Right forelimb (tissue), 1 donor: ENCODE measurements around the gene DRD4.

ENCODE experiments used
- DNase-seq: peaks from one replicate; pipeline ENCODE4 v3.0.0-alpha.2; 2018

DRD4 gene

GRCh38 chr11:623349-623869 lies 13.7 kb upstream of the DRD4 start:
- DNase-seq, result no peak

DNA sequence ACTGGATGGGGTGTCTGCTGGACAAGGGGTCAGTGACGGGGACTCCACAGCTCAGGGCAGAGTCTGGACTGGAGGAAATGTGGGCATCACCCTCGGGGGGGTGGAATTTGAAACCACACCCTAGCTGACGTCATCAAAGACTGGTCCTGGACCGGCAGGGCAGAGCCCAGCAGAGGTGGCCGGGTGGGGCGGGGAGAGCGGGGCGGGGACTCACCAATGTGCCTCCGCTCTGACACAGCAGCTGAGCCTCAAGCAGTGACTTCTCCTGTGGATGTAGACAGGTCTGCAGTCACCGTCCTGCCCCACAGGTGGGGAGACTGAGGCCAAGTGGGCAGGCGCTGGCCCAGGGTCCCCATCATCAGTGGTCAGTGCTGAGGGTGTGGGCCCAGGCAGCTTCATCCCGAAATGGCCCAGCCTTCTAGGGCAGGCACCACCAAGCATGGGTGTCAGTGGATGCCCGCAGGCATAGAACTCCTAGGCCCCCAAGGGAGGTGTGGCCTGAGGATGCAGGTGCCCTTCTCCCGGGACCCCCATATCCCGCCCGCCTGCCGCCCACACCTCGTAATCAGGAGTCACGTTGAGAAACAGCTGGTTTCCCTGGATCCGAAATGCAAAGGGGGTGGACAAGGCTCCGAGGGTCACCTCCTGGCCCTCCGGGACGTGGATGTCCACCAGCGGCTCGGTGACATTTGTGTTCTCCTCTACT lies 12.9 kb upstream of the DRD4 start:
- DNase-seq, result no peak

GRCh38 chr11:624705-625635 lies 12.1 kb upstream of the DRD4 start, which contains the start of gene CDHR5:
CDHR5 (minus strand) TSS chr11:624955; CDS start chr11:624902, 53 bp downstream.
- DNase-seq, result no peak

- no peak for DNase-seq
These were observed 11.3 kb upstream of the DRD4 start for GRCh38 chr11:625636-626268.

GRCh38 chr11:626475-627307 lies 10.4 kb upstream of the DRD4 start, which contains the start of gene SCT:
SCT (minus strand) TSS chr11:627181; CDS start chr11:627143, 38 bp downstream.
- DNase-seq, result no peak

DNA sequence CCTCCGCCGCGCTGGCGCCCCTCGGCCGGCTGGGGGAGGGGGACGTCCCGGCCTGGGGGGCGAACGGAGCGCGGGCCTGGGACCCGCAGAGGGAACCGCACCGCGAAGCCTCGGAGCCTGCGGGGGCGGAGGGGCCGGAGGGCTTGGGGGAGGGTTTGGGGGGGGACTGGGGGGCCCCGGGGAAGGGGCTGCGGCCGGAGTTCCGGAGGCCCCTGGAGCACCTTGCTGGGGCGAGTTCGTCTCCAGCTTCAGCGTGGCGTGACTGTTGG lies 9.8 kb upstream of the DRD4 start:
- DNase-seq, result no peak

DNA sequence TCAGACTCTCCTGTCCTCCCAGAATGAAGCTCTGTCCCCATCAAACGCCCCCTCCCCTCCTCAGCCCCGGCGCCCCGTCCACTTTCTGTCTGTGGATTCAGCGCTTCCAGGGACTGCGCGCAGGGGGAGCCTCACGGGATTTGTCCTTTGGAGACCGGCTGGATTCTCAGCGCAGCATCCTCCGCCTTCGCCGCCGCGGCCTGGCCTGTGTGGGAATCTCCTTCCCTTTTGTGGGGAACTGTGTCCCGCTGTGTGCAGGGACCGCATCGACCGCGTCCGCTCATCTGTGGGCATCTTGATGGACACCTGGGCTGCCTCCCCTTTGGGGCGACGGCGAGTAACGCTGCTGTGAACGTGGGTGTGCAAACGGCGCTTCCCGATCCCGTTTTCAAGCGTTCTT lies 9.0 kb upstream of the DRD4 start:
- no peak for DNase-seq

DNA sequence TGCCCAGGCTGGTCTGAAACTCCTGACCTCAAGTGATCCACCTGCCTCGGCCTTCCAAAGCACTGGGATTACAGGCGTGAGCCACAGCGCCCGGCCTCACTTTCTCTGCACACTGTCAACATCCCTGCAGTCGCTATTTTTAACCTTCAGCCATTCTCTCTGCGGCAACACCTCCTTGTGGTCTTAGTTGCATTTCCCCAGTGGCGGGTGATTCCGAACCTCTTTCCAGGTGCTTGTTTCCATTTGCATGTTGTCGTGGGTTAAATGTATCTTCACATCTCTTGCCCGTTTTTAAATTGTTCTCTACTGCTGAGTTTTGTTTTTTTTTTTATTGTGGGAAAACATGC lies 7.9 kb upstream of the DRD4 start:
- no peak for DNase-seq

GRCh38 chr11:630871-631270 lies 6.2 kb upstream of the DRD4 start:
- DNase-seq, result no peak

- DNase-seq, result no peak
These were observed 1.0 kb upstream of the DRD4 start for GRCh38 chr11:635945-636510.

GRCh38 chr11:637333-637592 lies 194 bp downstream of the DRD4 start:
- DNase-seq, result no peak

DNA sequence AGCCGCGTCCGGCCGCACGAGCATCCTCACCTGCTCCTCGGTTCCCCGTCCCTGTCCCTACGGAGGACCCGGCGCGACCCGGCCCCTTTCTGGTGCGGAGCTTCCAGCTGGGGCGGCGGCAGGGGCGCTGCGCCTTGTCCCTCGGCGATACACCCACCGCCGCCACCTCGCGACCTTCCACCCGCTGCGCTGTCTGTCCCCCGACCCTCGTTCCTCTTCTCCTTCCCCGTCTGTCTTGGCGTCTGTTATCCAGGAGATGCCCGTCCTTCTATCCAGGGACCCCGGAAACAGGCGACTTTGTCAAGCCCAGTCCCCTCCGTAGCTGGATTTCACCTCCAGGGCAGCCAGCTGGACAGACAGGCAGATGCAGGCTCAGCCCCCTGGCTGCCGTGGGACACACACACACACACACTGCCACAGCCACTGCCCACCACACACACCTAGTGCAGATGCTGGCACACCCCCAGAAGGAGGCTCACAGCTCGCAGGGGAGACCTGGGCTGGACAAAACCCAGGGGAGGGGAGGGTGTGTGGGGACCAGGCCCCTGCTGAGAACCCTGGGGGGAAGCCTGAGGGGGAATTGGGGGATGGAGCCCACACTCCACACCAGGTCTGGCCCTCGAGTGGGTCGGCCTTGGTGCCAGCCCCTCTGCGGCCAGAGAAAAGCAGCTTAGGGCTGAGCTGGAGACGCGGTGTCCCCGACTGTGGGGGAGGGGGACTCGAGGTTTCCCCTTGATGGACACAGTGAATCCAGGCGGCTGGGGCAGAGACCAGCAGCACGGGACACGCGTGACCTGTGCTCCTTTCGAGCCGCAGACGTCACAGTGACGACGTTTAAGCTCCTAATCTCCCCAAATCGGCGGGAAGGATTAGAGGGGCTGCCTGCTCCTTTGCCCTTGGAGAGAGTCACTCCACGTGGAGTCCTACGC lies 788 bp downstream of the DRD4 start:
- DNase-seq, result no peak

GRCh38 chr11:638631-639331 lies 1.7 kb downstream of the DRD4 start:
- no peak for DNase-seq

DNA sequence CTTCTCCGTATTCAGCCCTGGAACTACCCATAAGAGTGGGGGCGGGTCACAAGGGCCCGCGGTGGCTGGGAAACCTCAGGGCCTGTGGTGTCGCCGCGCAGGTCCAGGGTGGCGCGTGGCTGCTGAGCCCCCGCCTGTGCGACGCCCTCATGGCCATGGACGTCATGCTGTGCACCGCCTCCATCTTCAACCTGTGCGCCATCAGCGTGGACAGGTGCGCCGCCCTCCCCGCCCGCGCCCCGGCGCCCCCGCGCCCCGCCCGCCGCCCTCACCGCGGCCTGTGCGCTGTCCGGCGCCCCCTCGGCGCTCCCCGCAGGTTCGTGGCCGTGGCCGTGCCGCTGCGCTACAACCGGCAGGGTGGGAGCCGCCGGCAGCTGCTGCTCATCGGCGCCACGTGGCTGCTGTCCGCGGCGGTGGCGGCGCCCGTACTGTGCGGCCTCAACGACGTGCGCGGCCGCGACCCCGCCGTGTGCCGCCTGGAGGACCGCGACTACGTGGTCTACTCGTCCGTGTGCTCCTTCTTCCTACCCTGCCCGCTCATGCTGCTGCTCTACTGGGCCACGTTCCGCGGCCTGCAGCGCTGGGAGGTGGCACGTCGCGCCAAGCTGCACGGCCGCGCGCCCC lies 2.4 kb downstream of the DRD4 start:
- no peak for DNase-seq

DNA sequence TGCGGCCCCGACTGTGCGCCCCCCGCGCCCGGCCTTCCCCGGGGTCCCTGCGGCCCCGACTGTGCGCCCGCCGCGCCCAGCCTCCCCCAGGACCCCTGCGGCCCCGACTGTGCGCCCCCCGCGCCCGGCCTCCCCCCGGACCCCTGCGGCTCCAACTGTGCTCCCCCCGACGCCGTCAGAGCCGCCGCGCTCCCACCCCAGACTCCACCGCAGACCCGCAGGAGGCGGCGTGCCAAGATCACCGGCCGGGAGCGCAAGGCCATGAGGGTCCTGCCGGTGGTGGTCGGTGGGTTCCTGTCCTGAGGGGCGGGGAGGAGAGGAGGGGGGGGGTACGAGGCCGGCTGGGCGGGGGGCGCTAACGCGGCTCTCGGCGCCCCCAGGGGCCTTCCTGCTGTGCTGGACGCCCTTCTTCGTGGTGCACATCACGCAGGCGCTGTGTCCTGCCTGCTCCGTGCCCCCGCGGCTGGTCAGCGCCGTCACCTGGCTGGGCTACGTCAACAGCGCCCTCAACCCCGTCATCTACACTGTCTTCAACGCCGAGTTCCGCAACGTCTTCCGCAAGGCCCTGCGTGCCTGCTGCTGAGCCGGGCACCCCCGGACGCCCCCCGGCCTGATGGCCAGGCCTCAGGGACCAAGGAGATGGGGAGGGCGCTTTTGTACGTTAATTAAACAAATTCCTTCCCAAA lies 3.1 kb downstream of the DRD4 start:
- DNase-seq, result no peak

GRCh38 chr11:641806-642370 lies 4.8 kb downstream of the DRD4 start:
- DNase-seq, result no peak

DNA sequence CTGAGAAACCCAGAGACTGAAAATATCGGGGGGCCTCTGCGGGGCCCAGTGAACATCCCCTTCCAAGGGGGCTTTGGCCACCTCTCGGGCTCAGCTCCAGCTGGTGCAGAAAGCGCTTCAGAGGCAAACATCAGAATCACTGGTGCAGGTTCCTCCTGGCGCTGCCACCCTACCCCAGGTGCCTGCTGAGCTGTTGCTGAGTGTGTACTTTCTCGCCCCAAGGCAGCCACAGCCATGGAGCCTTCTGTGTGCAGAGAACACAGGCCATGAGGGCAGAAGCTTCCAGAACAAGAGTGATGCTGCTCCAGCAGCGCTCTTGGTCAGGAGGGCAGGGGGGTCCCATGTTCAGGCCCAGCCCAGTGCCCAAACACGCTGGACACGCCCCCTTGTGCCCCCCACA lies 6.3 kb downstream of the DRD4 start:
- DNase-seq, result no peak

- DNase-seq, result no peak
These were observed 7.0 kb downstream of the DRD4 start for GRCh38 chr11:643849-644738.
